ENCODE results near the gene EYS.

The EYS gene

GRCh38 chr6:65707126-65707826 lies at the start of gene EYS:
EYS (minus strand) TSS chr6:65707226; CDS start chr6:65495410, 211,816 bp downstream.
- DNase-seq, result peak in 1 of 58 donors; percentile 1

DNA sequence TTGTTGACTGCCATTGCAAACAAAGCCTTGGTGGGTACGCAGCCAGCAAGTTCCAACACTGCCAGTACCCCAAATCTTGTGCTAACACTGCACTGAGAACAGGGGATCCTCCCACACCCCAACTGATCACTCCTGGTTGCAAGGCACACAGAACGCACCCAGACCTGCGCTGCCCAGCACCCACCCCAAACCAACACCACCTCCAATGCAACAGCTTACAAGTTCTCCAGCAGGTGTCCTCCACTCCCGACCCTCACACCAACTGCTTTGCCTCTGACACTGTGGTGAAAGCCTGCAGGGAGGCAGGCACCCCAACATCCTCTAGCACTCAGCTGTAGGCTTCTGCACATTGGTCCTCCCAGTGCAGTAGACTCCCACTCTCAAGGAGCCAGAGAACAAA lies 39.3 kb upstream of the EYS start:
- DNase-seq, result no peak

- no peak for DNase-seq
Observed at GRCh38 chr6:65745614-65746013, 38.6 kb upstream of the EYS start.

- no peak for DNase-seq
Observed at GRCh38 chr6:65728879-65729479, 22.0 kb upstream of the EYS start.

- DNase-seq, result no peak
Observed at GRCh38 chr6:65719101-65719500, 12.1 kb upstream of the EYS start.

DNA sequence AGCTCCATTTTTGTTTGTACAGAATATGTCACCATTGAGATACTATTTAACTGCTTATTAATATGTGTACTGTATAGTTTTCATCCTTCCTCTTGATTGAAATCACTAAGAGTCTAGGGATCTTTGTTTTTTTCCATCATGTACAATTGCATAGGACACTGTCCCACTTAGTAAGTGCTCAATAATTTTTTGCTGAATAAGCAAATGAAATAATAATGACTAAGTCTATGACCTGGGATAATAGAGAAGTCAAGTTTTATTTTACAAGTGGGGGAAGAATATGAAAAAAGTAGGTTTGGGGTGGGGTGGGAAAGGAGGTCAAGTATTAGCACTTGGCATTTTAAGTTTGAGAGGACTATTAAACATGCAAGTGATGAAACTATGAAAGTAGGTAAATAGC lies 4.5 kb upstream of the EYS start:
- DNase-seq, result no peak

- DNase-seq, result no peak
Observed at GRCh38 chr6:65709099-65709830, 2.2 kb upstream of the EYS start.

DNA sequence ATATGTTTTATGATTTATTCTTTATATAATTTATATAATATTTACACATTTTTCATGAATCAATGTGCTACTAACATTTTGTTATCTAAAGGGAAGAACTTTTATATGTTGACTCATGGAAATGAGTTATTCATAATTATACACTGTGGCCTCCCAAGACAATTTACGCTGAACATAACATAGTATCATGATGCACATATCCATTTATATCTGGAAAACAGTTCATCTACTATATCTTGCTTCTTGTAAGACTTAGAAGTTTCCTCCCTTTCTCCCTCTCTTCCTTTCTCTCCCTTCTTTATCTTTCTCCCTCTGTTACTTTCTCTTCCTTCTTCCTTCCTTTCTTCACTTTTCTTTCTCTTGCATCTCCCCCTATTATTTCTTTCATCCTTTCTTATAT lies 1.1 kb upstream of the EYS start:
- no peak for DNase-seq

GRCh38 chr6:65706436-65706835 lies 590 bp downstream of the EYS start:
- no peak for DNase-seq

DNA sequence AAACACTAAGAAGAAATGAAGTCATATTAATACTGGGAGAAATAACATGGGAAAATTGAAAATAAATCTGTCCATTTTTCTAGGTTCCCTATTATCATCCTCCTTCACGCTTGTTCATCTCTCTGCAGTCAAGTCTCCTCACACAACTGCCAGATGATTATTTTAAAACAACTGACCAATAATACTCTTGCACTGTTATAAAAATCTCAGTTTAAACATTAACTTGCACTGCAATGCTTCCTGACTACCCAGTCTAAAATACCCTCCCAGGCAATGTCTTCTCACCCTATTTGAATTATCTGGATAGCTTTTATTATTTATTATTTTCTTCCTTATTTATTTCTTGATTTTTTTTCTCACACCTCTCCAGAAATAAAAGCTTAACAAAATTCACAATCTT lies 5.7 kb downstream of the EYS start:
- no peak for DNase-seq

- DNase-seq, result no peak
Observed at GRCh38 chr6:65700561-65700960, 6.5 kb downstream of the EYS start.

GRCh38 chr6:65692109-65692508 lies 14.9 kb downstream of the EYS start:
- DNase-seq, result no peak

GRCh38 chr6:65680232-65680631 lies 26.8 kb downstream of the EYS start:
- DNase-seq, result no peak

- no peak for DNase-seq
Observed at GRCh38 chr6:65671922-65672321, 35.1 kb downstream of the EYS start.

DNA sequence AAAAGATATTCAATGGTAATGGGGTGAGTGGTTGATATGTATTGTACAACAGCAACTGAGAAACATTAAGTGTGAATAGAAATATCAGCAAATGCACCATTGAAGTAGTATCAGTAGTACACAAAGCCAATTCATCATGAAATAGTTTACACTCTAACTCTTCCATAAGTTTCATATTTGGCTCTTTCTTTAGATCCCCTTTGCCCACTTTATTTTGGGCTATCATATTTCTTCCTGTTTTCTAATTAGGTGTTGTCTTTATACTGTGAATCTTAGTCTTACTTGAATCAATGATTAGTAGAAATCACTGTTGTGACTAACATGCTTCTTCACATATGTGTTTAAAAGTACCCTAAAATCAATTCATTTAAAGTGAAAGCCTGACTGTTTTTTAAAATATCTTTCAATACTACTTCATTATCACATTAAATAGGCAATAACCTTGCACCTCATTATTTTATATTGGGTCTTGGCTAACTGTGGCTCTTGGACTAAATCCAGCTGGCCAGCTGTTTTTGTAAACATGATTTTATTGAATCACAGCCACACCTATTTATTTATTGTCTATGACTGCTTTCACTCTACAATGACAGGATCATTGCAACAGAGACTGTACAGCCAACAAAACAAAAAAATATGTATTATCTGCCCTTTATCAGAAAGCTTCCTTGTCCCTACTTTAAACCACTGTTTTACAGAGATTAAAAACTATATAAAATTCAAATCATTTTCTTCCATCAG lies 38.9 kb downstream of the EYS start:
- no peak for DNase-seq

GRCh38 chr6:65650086-65650485 lies 56.9 kb downstream of the EYS start:
- DNase-seq, result no peak

- DNase-seq, result no peak
Observed at GRCh38 chr6:65649392-65649791, 57.6 kb downstream of the EYS start.

DNA sequence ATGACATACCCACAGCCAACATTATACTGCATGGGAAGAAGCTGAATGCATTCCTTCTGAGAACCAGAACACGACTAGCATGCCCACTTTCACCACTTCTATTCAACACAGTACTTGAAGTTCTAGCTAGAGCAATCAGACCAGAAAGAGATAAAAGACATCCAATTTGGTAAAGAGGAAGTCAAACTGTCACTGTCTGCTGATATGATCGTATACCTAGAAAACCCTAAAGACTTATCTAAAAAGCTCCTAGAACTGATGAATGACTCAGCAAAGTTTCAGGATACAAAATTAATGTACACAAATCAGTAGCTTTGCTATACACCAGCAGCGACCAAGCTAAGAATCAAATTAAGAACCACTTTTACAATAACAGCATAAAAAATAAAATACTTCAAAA lies 60.5 kb downstream of the EYS start:
- no peak for DNase-seq

- DNase-seq, result no peak
Observed at GRCh38 chr6:65642776-65643175, 64.2 kb downstream of the EYS start.

DNA sequence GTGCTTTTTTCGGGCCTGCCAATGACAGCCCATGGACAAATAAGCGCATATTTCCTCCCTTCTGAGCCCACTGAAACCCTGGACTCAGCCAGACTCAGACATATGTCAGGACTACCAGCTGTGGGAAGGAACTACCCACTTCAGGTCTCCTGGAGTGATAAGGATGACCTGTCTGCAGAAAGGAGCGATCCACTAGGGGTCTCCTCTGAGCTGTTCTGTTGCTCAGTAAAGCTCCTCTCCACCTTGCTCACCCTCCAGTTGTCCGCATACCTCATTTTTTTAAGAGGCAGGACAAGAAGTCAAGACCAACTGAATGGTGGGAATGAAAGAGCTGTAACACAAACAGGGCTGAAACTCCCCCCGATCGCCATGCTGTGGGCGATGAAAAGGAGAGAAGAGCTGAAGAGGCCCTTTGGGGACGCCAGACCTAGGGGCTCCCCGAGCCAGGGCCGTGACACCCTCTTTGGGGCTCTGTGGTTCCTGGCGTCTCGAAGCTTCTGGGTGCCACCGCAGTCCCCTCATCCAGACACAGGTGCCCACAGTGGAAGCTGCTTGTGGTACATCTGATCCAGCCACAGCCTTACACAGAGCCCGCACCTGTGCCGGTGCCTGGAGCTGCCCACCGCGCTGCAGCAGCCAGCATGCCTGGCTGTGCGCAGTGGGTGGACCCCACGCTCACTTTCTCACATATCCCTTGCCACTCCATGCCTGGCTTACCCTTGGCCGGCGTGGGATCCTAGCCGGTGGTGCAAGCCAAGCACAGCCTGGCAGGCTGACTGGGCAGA lies 68.8 kb downstream of the EYS start:
- DNase-seq, result peak in 2 of 58 donors; percentile 5 to 9

All from anterior cingulate cortex (tissue), 58 donors.